ENCODE results near the gene ACTL6B. TPM values are rescaled to one million over a fixed set of nuclear protein-coding genes. Genes with fewer than 3 reads are reported as not detected.

ACTL6B gene
- total and polyA plus RNA-seq, 4 donors = not detected

DNA sequence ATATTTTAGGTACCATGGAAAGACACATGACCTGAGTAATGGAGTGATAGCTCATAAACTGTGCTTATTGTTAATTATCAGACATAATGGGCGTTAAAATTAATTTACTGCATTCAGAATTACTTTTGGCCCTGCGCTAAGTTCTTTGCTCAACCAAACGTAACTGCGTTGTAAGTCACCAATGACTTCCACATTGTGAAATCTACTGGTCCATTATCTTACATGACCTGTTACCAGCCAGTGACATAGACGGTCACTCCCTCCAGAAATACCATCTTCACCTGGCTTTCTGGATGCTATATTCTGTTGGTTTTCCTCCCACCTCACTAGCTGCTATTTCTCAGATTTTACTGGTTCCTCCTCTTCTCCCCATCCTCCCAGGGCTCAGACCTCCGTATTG lies 42.8 kb upstream of the ACTL6B start:
- TF ChIP-seq, protein P1, sequence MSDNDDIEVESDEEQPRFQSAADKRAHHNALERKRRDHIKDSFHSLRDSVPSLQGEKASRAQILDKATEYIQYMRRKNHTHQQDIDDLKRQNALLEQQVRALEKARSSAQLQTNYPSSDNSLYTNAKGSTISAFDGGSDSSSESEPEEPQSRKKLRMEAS (IDR thresholded peaks at IDR 0.05) = no peak
- TF ChIP-seq FOXA2 (IDR thresholded peaks at IDR 0.05) (no peak), TAF1 (conservative IDR thresholded peaks at IDR 0.05) (no peak), NR2F2 (IDR thresholded peaks at IDR 0.05) (no peak), SP1 (IDR thresholded peaks at IDR 0.05) (no peak), RXRA (IDR thresholded peaks at IDR 0.05) (no peak), RAD21 (IDR thresholded peaks at IDR 0.05) (no peak)
- TF ChIP-seq, protein P2, sequence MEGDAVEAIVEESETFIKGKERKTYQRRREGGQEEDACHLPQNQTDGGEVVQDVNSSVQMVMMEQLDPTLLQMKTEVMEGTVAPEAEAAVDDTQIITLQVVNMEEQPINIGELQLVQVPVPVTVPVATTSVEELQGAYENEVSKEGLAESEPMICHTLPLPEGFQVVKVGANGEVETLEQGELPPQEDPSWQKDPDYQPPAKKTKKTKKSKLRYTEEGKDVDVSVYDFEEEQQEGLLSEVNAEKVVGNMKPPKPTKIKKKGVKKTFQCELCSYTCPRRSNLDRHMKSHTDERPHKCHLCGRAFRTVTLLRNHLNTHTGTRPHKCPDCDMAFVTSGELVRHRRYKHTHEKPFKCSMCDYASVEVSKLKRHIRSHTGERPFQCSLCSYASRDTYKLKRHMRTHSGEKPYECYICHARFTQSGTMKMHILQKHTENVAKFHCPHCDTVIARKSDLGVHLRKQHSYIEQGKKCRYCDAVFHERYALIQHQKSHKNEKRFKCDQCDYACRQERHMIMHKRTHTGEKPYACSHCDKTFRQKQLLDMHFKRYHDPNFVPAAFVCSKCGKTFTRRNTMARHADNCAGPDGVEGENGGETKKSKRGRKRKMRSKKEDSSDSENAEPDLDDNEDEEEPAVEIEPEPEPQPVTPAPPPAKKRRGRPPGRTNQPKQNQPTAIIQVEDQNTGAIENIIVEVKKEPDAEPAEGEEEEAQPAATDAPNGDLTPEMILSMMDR (IDR thresholded peaks at IDR 0.05; ENCODE audit: low read depth, low read length, missing input control) = no peak
- TF ChIP-seq, protein P3, sequence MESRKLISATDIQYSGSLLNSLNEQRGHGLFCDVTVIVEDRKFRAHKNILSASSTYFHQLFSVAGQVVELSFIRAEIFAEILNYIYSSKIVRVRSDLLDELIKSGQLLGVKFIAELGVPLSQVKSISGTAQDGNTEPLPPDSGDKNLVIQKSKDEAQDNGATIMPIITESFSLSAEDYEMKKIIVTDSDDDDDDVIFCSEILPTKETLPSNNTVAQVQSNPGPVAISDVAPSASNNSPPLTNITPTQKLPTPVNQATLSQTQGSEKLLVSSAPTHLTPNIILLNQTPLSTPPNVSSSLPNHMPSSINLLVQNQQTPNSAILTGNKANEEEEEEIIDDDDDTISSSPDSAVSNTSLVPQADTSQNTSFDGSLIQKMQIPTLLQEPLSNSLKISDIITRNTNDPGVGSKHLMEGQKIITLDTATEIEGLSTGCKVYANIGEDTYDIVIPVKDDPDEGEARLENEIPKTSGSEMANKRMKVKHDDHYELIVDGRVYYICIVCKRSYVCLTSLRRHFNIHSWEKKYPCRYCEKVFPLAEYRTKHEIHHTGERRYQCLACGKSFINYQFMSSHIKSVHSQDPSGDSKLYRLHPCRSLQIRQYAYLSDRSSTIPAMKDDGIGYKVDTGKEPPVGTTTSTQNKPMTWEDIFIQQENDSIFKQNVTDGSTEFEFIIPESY (IDR thresholded peaks at IDR 0.05) = no peak
- TF ChIP-seq, protein P4, sequence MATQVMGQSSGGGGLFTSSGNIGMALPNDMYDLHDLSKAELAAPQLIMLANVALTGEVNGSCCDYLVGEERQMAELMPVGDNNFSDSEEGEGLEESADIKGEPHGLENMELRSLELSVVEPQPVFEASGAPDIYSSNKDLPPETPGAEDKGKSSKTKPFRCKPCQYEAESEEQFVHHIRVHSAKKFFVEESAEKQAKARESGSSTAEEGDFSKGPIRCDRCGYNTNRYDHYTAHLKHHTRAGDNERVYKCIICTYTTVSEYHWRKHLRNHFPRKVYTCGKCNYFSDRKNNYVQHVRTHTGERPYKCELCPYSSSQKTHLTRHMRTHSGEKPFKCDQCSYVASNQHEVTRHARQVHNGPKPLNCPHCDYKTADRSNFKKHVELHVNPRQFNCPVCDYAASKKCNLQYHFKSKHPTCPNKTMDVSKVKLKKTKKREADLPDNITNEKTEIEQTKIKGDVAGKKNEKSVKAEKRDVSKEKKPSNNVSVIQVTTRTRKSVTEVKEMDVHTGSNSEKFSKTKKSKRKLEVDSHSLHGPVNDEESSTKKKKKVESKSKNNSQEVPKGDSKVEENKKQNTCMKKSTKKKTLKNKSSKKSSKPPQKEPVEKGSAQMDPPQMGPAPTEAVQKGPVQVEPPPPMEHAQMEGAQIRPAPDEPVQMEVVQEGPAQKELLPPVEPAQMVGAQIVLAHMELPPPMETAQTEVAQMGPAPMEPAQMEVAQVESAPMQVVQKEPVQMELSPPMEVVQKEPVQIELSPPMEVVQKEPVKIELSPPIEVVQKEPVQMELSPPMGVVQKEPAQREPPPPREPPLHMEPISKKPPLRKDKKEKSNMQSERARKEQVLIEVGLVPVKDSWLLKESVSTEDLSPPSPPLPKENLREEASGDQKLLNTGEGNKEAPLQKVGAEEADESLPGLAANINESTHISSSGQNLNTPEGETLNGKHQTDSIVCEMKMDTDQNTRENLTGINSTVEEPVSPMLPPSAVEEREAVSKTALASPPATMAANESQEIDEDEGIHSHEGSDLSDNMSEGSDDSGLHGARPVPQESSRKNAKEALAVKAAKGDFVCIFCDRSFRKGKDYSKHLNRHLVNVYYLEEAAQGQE (IDR thresholded peaks at IDR 0.05) = no peak
- no peaks in the 10 kb centered on the region for H3K27me3 ChIP-seq (ENCODE audit: control insufficient read depth in 4 of 4, insufficient read depth in 4 of 4, low read length in 3 of 4)
- no peak for DNase-seq (ENCODE audit: low spot score)
- H3K36me3 ChIP-seq (ENCODE audit: control insufficient read depth in 4 of 4, insufficient read depth in 3 of 4, low read depth in 1 of 4, low read length in 3 of 4) = no peaks in the 10 kb centered on the region
- 61% methylated on average over 6 of the region's 6 CpGs for WGBS
- H3K4me1 ChIP-seq (ENCODE audit: control insufficient read depth in 4 of 4, insufficient read depth in 4 of 4, low read length in 3 of 4) = no peaks in the 10 kb centered on the region
- no peak overlapping the region for H3K9ac ChIP-seq (ENCODE audit: low read depth in 1 of 2, low read length in 2 of 2)
- no peak overlapping the region for H3K4me3 ChIP-seq (ENCODE audit: low read depth in 1 of 3, low read length in 3 of 3)
- H3K9me3 ChIP-seq (ENCODE audit: control insufficient read depth in 4 of 4, low read length in 3 of 4) = no peaks in the 10 kb centered on the region
- H3K27ac ChIP-seq (ENCODE audit: low read depth in 1 of 2, low read length in 2 of 2) = no peak overlapping the region

DNA sequence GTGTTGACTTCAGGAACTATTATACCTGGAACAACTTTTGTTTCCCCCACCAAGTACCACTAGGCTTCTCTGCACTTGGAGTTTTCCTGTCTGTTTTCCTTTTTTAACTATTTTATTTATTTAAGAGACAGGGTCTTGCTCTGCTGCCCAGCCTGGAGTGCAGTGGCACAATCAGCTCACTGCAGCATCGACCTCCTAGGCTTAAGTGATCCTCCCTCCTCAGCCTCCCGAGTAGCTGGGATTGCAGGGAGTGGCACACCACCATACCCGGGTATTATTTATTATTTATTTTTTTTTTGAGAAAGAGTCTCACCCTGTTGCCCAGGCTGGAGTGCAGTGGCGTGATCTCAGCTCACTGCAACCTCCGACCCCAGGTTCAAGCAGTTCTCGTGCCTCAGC lies 39.9 kb upstream of the ACTL6B start:
- H3K27me3 ChIP-seq (ENCODE audit: control insufficient read depth in 4 of 4, insufficient read depth in 4 of 4, low read length in 3 of 4) = no peaks in the 10 kb centered on the region
- no peak overlapping the region for H3K27ac ChIP-seq (ENCODE audit: low read depth in 1 of 2, low read length in 2 of 2)
- TF ChIP-seq, protein P4 (IDR thresholded peaks at IDR 0.05) = no peak
- TF ChIP-seq EGR1 (IDR thresholded peaks at IDR 0.05; ENCODE audit: low read depth in 2 of 2) = no peak
- no peak for TF ChIP-seq TAF1 (conservative IDR thresholded peaks at IDR 0.05)
- H3K36me3 ChIP-seq (ENCODE audit: control insufficient read depth in 4 of 4, insufficient read depth in 3 of 4, low read depth in 1 of 4, low read length in 3 of 4) = no peaks in the 10 kb centered on the region
- H3K9ac ChIP-seq (ENCODE audit: low read depth in 1 of 2, low read length in 2 of 2) = no peak overlapping the region
- H3K4me3 ChIP-seq (ENCODE audit: low read depth in 1 of 3, low read length in 3 of 3) = no peak overlapping the region
- no peaks in the 10 kb centered on the region for H3K9me3 ChIP-seq (ENCODE audit: control insufficient read depth in 4 of 4, low read length in 3 of 4)
- H3K4me1 ChIP-seq (ENCODE audit: control insufficient read depth in 4 of 4, insufficient read depth in 4 of 4, low read length in 3 of 4) = peaks cover 7 to 23% (median 19%) of the 10 kb centered on the region in 4 donors
- WGBS = 86% methylated on average over 6 of the region's 6 CpGs
- DNase-seq (ENCODE audit: low spot score) = no peak

All from liver (tissue), 9 donors.